Measurements from ENCODE around the gene BPGM. TPM values are rescaled to one million over a fixed set of nuclear protein-coding genes. Genes with fewer than 3 reads are reported as not detected.

Gene BPGM
- total RNA-seq, 1 experiment from 2014 or later: 32.5 TPM

GRCh38 chr7:134708692-134709091, 62.0 kb downstream of the BPGM start:
- no TSS peak for BruUV-seq (replicated peaks)
- Mint-ChIP-seq H3K4me3 (ENCODE audit: low read depth, unreplicated experiment) (no peak overlapping the region), H3K4me1 (ENCODE audit: low read depth, unreplicated experiment) (no peaks in the 10 kb centered on the region), H3K9me3 (ENCODE audit: low read depth, unreplicated experiment) (no peaks in the 10 kb centered on the region), H3K36me3 (ENCODE audit: insufficient read depth, unreplicated experiment) (no peaks in the 10 kb centered on the region), H3K27me3 (ENCODE audit: unreplicated experiment) (no peaks in the 10 kb centered on the region), H3K27ac (ENCODE audit: unreplicated experiment) (no peak overlapping the region)
- TF ChIP-seq CTCF (IDR thresholded peaks at IDR 0.05; ENCODE audit: unreplicated experiment): no peak
- CTCF ChIA-PET: no interaction called here
- intact Hi-C loops (cut with micrococcal nuclease; ENCODE audit: unreplicated experiment): loop anchor here (10.0 kb wide), 1 partner anchor 466 kb away; the partner anchor contains the start of gene CYREN
- DNase-seq: no peak

- BruUV-seq (replicated peaks): no TSS peak
- Mint-ChIP-seq H3K9me3 (ENCODE audit: low read depth, unreplicated experiment) (no peaks in the 10 kb centered on the region), H3K36me3 (ENCODE audit: insufficient read depth, unreplicated experiment) (no peaks in the 10 kb centered on the region), H3K27me3 (ENCODE audit: unreplicated experiment) (no peaks in the 10 kb centered on the region), H3K27ac (ENCODE audit: unreplicated experiment) (no peak overlapping the region), H3K4me1 (ENCODE audit: low read depth, unreplicated experiment) (no peaks in the 10 kb centered on the region), H3K4me3 (ENCODE audit: low read depth, unreplicated experiment) (no peak overlapping the region)
- no peak for DNase-seq
- CTCF ChIA-PET: no interaction called here
- intact Hi-C loops (cut with micrococcal nuclease; ENCODE audit: unreplicated experiment): loop anchor here (10.0 kb wide), 1 partner anchor 466 kb away; the partner anchor contains the start of gene CYREN
- TF ChIP-seq CTCF (IDR thresholded peaks at IDR 0.05; ENCODE audit: unreplicated experiment): no peak
Observed at GRCh38 chr7:134709197-134709596, 62.5 kb downstream of the BPGM start.

GRCh38 chr7:134710511-134710853, 63.8 kb downstream of the BPGM start:
- H3K27me3 Mint-ChIP-seq (ENCODE audit: unreplicated experiment): no peaks in the 10 kb centered on the region

GRCh38 chr7:134710854-134711624, 64.4 kb downstream of the BPGM start:
- CTCF ChIA-PET: interaction anchor here (0.6 kb wide), 1 partner anchor 450 kb away, joined by 3 read pairs; no protein-coding TSS in a partner anchor
- no peak overlapping the region for H3K27ac Mint-ChIP-seq (ENCODE audit: unreplicated experiment)
- no peaks in the 10 kb centered on the region for H3K4me1 Mint-ChIP-seq (ENCODE audit: low read depth, unreplicated experiment)
- no peaks in the 10 kb centered on the region for H3K27me3 Mint-ChIP-seq (ENCODE audit: unreplicated experiment)
- BruUV-seq (replicated peaks): no TSS peak
- intact Hi-C loops (cut with micrococcal nuclease; ENCODE audit: unreplicated experiment): no loop called here
- DNase-seq: no peak
- H3K36me3 Mint-ChIP-seq (ENCODE audit: insufficient read depth, unreplicated experiment): no peaks in the 10 kb centered on the region
- no peaks in the 10 kb centered on the region for H3K9me3 Mint-ChIP-seq (ENCODE audit: low read depth, unreplicated experiment)
- H3K4me3 Mint-ChIP-seq (ENCODE audit: low read depth, unreplicated experiment): no peak overlapping the region
- TF ChIP-seq CTCF (IDR thresholded peaks at IDR 0.05; ENCODE audit: unreplicated experiment): no peak

More at GRCh38 chr7:134710511-134710853, 63.8 kb downstream of the BPGM start:
- DNase-seq: peak; percentile 6
- BruUV-seq (replicated peaks): no TSS peak
- H3K9me3 Mint-ChIP-seq (ENCODE audit: low read depth, unreplicated experiment): no peaks in the 10 kb centered on the region
- H3K36me3 Mint-ChIP-seq (ENCODE audit: insufficient read depth, unreplicated experiment): no peaks in the 10 kb centered on the region
- no peak overlapping the region for H3K27ac Mint-ChIP-seq (ENCODE audit: unreplicated experiment)
- TF ChIP-seq CTCF (IDR thresholded peaks at IDR 0.05; ENCODE audit: unreplicated experiment): no peak
- CTCF ChIA-PET: no interaction called here
- no peaks in the 10 kb centered on the region for H3K4me1 Mint-ChIP-seq (ENCODE audit: low read depth, unreplicated experiment)
- intact Hi-C loops (cut with micrococcal nuclease; ENCODE audit: unreplicated experiment): no loop called here
- H3K4me3 Mint-ChIP-seq (ENCODE audit: low read depth, unreplicated experiment): no peak overlapping the region

All from Calu3 (cell line).